PFSK-1 (cell line): ENCODE data around the gene GFOD2.

ENCODE experiments used
- FOXP2 ChIP-seq: optimal IDR thresholded peaks from 2 replicates; pipeline ENCODE3; 2011; ENCODE audit warnings: borderline replicate concordance, control low read depth, inconsistent platforms; ENCODE audit not compliant: insufficient read depth; ENCODE audit errors: extremely low read length, extremely low read depth
- POLR2AphosphoS5 ChIP-seq: IDR thresholded peaks from 2 replicates; pipeline ENCODE4 v1.6.1; 2012; ENCODE audit warnings: low read depth, mild to moderate bottlenecking, control low read depth, low read length, moderate library complexity
- SIN3A ChIP-seq: IDR thresholded peaks from 2 replicates; pipeline ENCODE4 v1.6.1; 2012; ENCODE audit warnings: mild to moderate bottlenecking, low read length, moderate library complexity, borderline replicate concordance; ENCODE audit not compliant: insufficient read depth
- TAF1 ChIP-seq: IDR thresholded peaks from 2 replicates; pipeline ENCODE4 v1.6.1; 2012; ENCODE audit warnings: low read length, control low read depth, borderline replicate concordance; ENCODE audit not compliant: insufficient read depth
- TF ChIP-seq, protein P1 (sequence below), 2 experiments: IDR thresholded peaks; 2 replicates each; pipeline versions ENCODE4 v1.6.1 to v1.8.0; 2011 to 2012; ENCODE audit warnings: low read depth in 2 of 2, low read length in 2 of 2, control low read depth in 1 of 2, inconsistent platforms in 1 of 2, mild to moderate bottlenecking in 1 of 2, moderate library complexity in 1 of 2; ENCODE audit not compliant: insufficient read depth in 1 of 2

The GFOD2 gene

DNA sequence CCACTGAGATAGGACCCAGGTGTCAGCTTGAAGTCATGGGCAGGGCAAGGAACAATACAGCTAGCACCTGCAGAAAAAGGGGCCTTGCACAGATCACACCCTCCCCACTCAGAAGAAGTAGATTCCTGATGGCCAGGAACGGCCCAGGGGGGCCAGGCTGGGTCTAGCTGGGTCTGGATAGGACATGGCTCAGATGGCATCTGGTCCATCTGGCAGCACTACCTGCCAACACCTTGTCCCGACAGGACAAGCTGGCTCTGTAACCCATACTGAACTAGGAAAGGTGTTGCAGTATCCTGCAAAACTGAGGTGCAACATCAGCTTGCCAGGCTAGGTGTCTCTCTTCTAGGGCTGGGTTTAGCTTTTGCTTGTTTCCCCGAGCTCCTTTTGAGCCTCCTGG lies 38.9 kb upstream of the GFOD2 start:
- TF ChIP-seq, protein P1, sequence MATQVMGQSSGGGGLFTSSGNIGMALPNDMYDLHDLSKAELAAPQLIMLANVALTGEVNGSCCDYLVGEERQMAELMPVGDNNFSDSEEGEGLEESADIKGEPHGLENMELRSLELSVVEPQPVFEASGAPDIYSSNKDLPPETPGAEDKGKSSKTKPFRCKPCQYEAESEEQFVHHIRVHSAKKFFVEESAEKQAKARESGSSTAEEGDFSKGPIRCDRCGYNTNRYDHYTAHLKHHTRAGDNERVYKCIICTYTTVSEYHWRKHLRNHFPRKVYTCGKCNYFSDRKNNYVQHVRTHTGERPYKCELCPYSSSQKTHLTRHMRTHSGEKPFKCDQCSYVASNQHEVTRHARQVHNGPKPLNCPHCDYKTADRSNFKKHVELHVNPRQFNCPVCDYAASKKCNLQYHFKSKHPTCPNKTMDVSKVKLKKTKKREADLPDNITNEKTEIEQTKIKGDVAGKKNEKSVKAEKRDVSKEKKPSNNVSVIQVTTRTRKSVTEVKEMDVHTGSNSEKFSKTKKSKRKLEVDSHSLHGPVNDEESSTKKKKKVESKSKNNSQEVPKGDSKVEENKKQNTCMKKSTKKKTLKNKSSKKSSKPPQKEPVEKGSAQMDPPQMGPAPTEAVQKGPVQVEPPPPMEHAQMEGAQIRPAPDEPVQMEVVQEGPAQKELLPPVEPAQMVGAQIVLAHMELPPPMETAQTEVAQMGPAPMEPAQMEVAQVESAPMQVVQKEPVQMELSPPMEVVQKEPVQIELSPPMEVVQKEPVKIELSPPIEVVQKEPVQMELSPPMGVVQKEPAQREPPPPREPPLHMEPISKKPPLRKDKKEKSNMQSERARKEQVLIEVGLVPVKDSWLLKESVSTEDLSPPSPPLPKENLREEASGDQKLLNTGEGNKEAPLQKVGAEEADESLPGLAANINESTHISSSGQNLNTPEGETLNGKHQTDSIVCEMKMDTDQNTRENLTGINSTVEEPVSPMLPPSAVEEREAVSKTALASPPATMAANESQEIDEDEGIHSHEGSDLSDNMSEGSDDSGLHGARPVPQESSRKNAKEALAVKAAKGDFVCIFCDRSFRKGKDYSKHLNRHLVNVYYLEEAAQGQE (IDR thresholded peaks at IDR 0.05; ENCODE audit: insufficient read depth in 1 of 2, low read depth in 2 of 2, low read length in 2 of 2) = no peak
- TF ChIP-seq POLR2AphosphoS5 = no peak
- no peak for TF ChIP-seq FOXP2
- TF ChIP-seq SIN3A = no peak
- TF ChIP-seq TAF1 = no peak

DNA sequence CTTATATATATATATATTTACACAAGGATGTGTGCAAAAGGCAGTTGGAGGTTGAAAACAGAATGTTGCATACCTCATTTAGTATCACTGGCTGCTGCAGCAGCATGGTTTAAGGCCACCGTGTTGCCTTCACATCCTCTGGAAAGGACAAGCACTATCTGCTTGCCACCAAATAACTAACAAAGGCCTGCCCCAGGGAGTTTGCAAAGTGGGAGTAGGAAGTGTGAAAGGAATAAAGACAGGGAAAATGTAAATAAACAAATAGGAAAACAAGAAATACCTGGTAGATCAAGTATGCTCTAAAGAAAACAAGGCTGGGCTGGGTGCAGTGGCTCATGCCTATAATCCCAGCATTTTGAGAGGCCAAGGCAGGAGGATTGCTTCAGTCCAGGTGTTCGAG lies 33.5 kb upstream of the GFOD2 start:
- TF ChIP-seq FOXP2 = no peak
- TF ChIP-seq TAF1 = no peak
- TF ChIP-seq, protein P1 (IDR thresholded peaks at IDR 0.05; ENCODE audit: insufficient read depth in 1 of 2, low read depth in 2 of 2, low read length in 2 of 2) = no peak
- no peak for TF ChIP-seq SIN3A
- no peak for TF ChIP-seq POLR2AphosphoS5

DNA sequence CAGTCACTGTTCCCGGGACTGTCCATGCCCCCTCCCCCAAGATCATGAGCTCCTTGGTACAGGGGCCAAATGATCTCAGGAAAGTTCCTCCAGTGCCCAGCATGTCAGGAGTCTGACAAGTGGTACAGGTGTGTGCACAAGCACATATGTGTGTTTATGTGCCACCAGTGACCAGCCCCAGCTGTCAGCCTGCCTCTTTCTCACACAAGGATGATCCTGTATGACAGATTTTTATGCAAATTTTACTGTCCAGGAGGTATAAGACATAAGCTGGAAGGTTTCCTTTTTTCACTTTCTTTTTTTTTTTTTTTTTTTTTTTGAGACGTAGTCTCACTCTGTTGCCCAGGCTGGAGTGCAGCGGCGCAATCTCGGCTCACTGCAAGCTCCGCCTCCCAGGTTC lies 31.4 kb upstream of the GFOD2 start:
- TF ChIP-seq TAF1 (no peak), FOXP2 (no peak), POLR2AphosphoS5 (no peak), SIN3A (no peak)
- TF ChIP-seq, protein P1 (IDR thresholded peaks at IDR 0.05; ENCODE audit: insufficient read depth in 1 of 2, low read depth in 2 of 2, low read length in 2 of 2) = no peak

DNA sequence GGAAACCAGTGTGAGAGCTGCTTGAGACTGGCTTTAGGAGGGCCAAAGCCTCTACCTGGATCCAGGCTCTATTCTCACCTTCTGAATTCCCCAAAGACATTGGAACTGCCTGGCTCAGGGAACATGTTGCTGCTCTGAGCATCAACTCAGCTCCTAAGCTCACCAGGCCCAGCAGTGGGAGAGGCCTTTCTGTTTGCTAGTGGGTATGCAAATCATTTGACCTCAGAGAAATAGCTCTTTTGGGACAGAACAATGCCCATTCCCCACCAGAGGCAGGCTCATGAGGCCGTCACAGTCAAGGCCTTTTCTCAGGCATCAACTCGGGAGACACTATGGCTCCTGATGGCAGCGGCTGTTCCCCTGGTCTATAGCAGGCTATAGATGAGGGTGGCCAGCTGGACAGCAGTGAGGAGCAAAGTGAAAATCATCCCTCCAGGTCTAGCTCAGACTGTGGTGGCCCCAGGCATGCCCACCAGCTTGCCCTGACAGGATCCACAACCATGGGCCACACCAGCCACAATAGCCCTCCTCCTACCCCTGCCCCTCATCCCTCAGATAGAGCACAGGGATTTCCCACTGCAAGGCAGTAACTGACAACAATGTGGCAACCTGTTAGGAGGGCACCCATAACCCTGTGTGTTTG lies 30.4 kb upstream of the GFOD2 start:
- TF ChIP-seq SIN3A (no peak), FOXP2 (no peak), POLR2AphosphoS5 (no peak), TAF1 (no peak)
- TF ChIP-seq, protein P1 (IDR thresholded peaks at IDR 0.05; ENCODE audit: insufficient read depth in 1 of 2, low read depth in 2 of 2, low read length in 2 of 2) = no peak

DNA sequence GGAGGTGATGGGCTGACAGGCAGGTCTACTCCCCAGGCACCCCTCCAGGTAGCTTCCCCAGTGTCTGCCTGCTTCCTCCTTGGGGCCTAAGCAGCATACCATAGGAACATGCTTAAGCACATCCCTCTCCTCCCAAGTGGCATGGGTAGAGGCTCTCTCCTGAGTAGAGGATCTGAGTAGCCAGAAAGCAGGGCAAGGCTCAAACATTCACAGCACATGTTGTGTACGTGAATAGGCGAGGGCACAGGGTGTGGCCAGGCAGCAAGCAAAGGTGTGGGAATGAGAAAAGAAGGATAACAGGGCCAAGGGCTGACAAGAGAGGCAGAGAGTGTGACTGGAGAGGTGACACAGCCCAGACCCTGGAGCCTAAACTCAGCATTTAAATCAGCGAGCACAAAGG lies 29.7 kb upstream of the GFOD2 start:
- TF ChIP-seq POLR2AphosphoS5 (no peak), TAF1 (no peak), SIN3A (no peak), FOXP2 (no peak)
- TF ChIP-seq, protein P1 (IDR thresholded peaks at IDR 0.05; ENCODE audit: insufficient read depth in 1 of 2, low read depth in 2 of 2, low read length in 2 of 2) = no peak
